Sciatic nerve (tissue), 2 donors: ENCODE results near the gene FKBP11. TPM values are rescaled to one million over a fixed set of nuclear protein-coding genes. Genes with fewer than 3 reads are reported as not detected.
A peak's percentile ranks its signal among the peaks of the same experiment; 100 is the strongest.

Experiments used
- ATAC-seq: fragments of 200-7000 bp; cut with Tn5 transposase; one replicate; pipeline ENCODE4 v1.9.1; 2020; ENCODE audit warnings: mild to moderate bottlenecking, moderate library complexity
- DNase-seq: peaks from one replicate; pipeline ENCODE4 v3.0.0-alpha.2; 2020; ENCODE audit warnings: low spot score
- intact Hi-C: fragments of 100-400 bp; cut with DNase I; formaldehyde crosslinking; loops from one replicate; pipeline ENCODE4 v1.14.2; 2022
- total RNA-seq: library from RNA; stranded (reverse); fragmentation: NEBNext Ultra II Directional; extraction: Animal tissue kit (Norgen Biotek cat#: 25700); gene quantifications from one replicate; pipeline ENCODE4 v1.2.1, GENCODE V29; 2021
- donor health status: DM: no; HTN: no; CAD: no.
- donor health status: DM: no; HTN: no; CAD: no.

FKBP11 gene
- total RNA-seq, 1 donor from 2014 or later, result 17.8 TPM

GRCh38 chr12:48957141-48958048 lies 32.1 kb upstream of the FKBP11 start, which contains the start of gene ARF3:
ARF3 (minus strand) TSS chr12:48957487; CDS start chr12:48941095, 16,392 bp downstream.
- DNase-seq (peak; percentile 98), ATAC-seq (peak; percentile 97)
- intact Hi-C loops, result no loop called here

- DNase-seq, result peak; percentile 87
These were observed 31.2 kb upstream of the FKBP11 start for GRCh38 chr12:48956279-48957140.

GRCh38 chr12:48954841-48955501 lies 29.7 kb upstream of the FKBP11 start:
- ATAC-seq, result no peak
- no peak for DNase-seq
- intact Hi-C loops, result no loop called here

More at GRCh38 chr12:48956279-48957140, 31.2 kb upstream of the FKBP11 start:
- peak; percentile 95 for ATAC-seq
- intact Hi-C loops, result no loop called here

GRCh38 chr12:48954061-48954460 lies 28.8 kb upstream of the FKBP11 start:
- DNase-seq, result no peak
- intact Hi-C loops, result no loop called here
- ATAC-seq, result no peak

- intact Hi-C loops, result no loop called here
- ATAC-seq (no peak), DNase-seq (no peak)
These were observed 27.4 kb upstream of the FKBP11 start for GRCh38 chr12:48952691-48953090.

GRCh38 chr12:48947727-48948126 lies 22.4 kb upstream of the FKBP11 start:
- ATAC-seq, result no peak
- intact Hi-C loops, result no loop called here

GRCh38 chr12:48946943-48947342 lies 21.7 kb upstream of the FKBP11 start:
- intact Hi-C loops, result no loop called here
- ATAC-seq, result no peak
- DNase-seq, result no peak

More at GRCh38 chr12:48947727-48948126, 22.4 kb upstream of the FKBP11 start:
- DNase-seq, result no peak

GRCh38 chr12:48946205-48946604 lies 20.9 kb upstream of the FKBP11 start:
- intact Hi-C loops, result no loop called here
- no peak for DNase-seq
- ATAC-seq, result no peak

- DNase-seq (no peak), ATAC-seq (no peak)
- intact Hi-C loops, result no loop called here
These were observed 17.9 kb upstream of the FKBP11 start for GRCh38 chr12:48943221-48943620.

GRCh38 chr12:48940181-48940580 lies 14.9 kb upstream of the FKBP11 start:
- DNase-seq (no peak), ATAC-seq (no peak)
- intact Hi-C loops, result no loop called here

- no peak for ATAC-seq
- no peak for DNase-seq
- intact Hi-C loops, result loop anchor here (10.0 kb wide), 1 partner anchor 84 kb away; the partner anchor contains the start of gene DDX23
These were observed 13.5 kb upstream of the FKBP11 start for GRCh38 chr12:48938805-48939204.

- DNase-seq (no peak), ATAC-seq (no peak)
- intact Hi-C loops, result loop anchor here (10.0 kb wide), 1 partner anchor 82 kb away; the partner anchor contains the start of gene DDX23
These were observed 11.9 kb upstream of the FKBP11 start for GRCh38 chr12:48937170-48937569.

- ATAC-seq, result peak; percentile 80
- intact Hi-C loops, result loop anchor here (10.0 kb wide), 1 partner anchor 82 kb away; the partner anchor contains the start of gene DDX23
- peak; percentile 86 for DNase-seq
These were observed 11.2 kb upstream of the FKBP11 start for GRCh38 chr12:48936379-48936979.

- no peak for ATAC-seq
- intact Hi-C loops, result loop anchor here (10.0 kb wide), 1 partner anchor 80 kb away; the partner anchor contains the start of gene DDX23
- no peak for DNase-seq
These were observed 9.0 kb upstream of the FKBP11 start for GRCh38 chr12:48934312-48934706.

GRCh38 chr12:48933664-48934311 lies 8.5 kb upstream of the FKBP11 start:
- intact Hi-C loops, result loop anchor here (10.0 kb wide), 1 partner anchor 79 kb away; the partner anchor contains the start of gene DDX23
- DNase-seq (no peak), ATAC-seq (no peak)

- ATAC-seq, result no peak
- intact Hi-C loops, result loop anchor here (10.0 kb wide), 1 partner anchor 78 kb away; the partner anchor contains the start of gene DDX23
- no peak for DNase-seq
These were observed 7.6 kb upstream of the FKBP11 start for GRCh38 chr12:48932878-48933277.

- intact Hi-C loops, result loop anchor here (10.0 kb wide), 1 partner anchor 76 kb away; the partner anchor contains the start of gene DDX23
- no peak for ATAC-seq
- DNase-seq, result no peak
These were observed 5.2 kb upstream of the FKBP11 start for GRCh38 chr12:48930475-48930874.

GRCh38 chr12:48929551-48929950 lies 4.3 kb upstream of the FKBP11 start:
- ATAC-seq (no peak), DNase-seq (no peak)
- intact Hi-C loops, result no loop called here
